ENCODE data around the gene TP63. TPM values are rescaled to one million over a fixed set of nuclear protein-coding genes. Genes with fewer than 3 reads are reported as not detected.

TP63 gene
- total and polyA plus RNA-seq, 2 donors (not counting 3 experiments of a cell fraction or from before 2014, with no cell fraction given), result not detected

- no peak for FAIRE-seq
- dilution Hi-C loops (cut with MboI; ENCODE audit: extremely low pct_ligation_motif_present, low sequenced_read_pairs), result no loop called here
- BruUV-seq (replicated peaks), result no TSS peak
- no peaks in the 10 kb centered on the region for H3K36me3 ChIP-seq (ENCODE audit: control insufficient read depth in 2 of 2, extremely low read depth in 1 of 2, insufficient read depth in 2 of 2, low read length in 2 of 2)
- DNase-seq (ENCODE audit: low read depth, low spot score), result no peak
- no peaks in the 10 kb centered on the region for H3K27me3 ChIP-seq (ENCODE audit: control insufficient read depth in 2 of 2, insufficient read depth in 2 of 2, low read length in 2 of 2)
- CTCF ChIA-PET, result interaction anchor here (1.1 kb wide), 2 partner anchors 36 to 260 kb away, joined by 3 read pairs; no protein-coding TSS in a partner anchor
- no peak overlapping the region for H3K27ac ChIP-seq (ENCODE audit: insufficient read depth, low read depth, low read length)
- TF ChIP-seq POLR2AphosphoS5 (IDR thresholded peaks at IDR 0.05; ENCODE audit: insufficient read depth, low read depth, low read length) (no peak), FOS (IDR thresholded peaks at IDR 0.05; ENCODE audit: borderline replicate concordance, insufficient read depth, low read length) (no peak), CTCF (IDR thresholded peaks at IDR 0.05; ENCODE audit: extremely low read depth in 1 of 2, insufficient read depth in 1 of 2, low read depth in 1 of 2, low read length in 2 of 2) (no peak), MYC (IDR thresholded peaks at IDR 0.05; ENCODE audit: low read depth, low read length) (no peak), GATA2 (IDR thresholded peaks at IDR 0.05; ENCODE audit: insufficient read depth, insufficient read length, low read depth, low read length) (no peak), MAX (IDR thresholded peaks at IDR 0.05; ENCODE audit: insufficient read depth, insufficient read length) (no peak), EZH2 (IDR thresholded peaks at IDR 0.05; ENCODE audit: borderline replicate concordance, low read depth, low read length, severe bottlenecking) (no peak), JUN (IDR thresholded peaks at IDR 0.05; ENCODE audit: borderline replicate concordance, insufficient read depth, insufficient read length, low read depth) (no peak), POLR2A (IDR thresholded peaks at IDR 0.05; ENCODE audit: low read depth, low read length) (no peak)
- no peak overlapping the region for H3K9ac ChIP-seq (replicated peaks; ENCODE audit: extremely low read depth, insufficient read depth, low read length)
- H3K4me2 ChIP-seq (ENCODE audit: insufficient read depth, low read length), result no peak overlapping the region
- intact Hi-C loops (cut with micrococcal nuclease), result loop anchor here (5.0 kb wide), 1 partner anchor 314 kb away; no protein-coding TSS in a partner anchor
- peak overlapping the region; percentile 6 for H2AFZ ChIP-seq (ENCODE audit: low read depth, low read length)
- H3K79me2 ChIP-seq (ENCODE audit: control insufficient read depth, insufficient read depth, low read length), result no peaks in the 10 kb centered on the region
- POLR2A ChIA-PET, result no interaction called here
- no peak overlapping the region for H3K4me3 ChIP-seq (replicated peaks in 1 of 3; ENCODE audit: insufficient read depth in 1 of 3, low read depth in 1 of 3, low read length in 3 of 3)
- no peaks in the 10 kb centered on the region for H3K9me3 ChIP-seq (replicated peaks; ENCODE audit: control insufficient read depth, insufficient read depth, low read length)
- H3K9me1 ChIP-seq (replicated peaks; ENCODE audit: control insufficient read depth, extremely low read depth, insufficient read depth, low read length), result no peaks in the 10 kb centered on the region
- H3K4me1 ChIP-seq (ENCODE audit: control insufficient read depth, extremely low read depth, insufficient read depth, low read length), result peaks cover 15% of the 10 kb centered on the region
- H4K20me1 ChIP-seq (replicated peaks; ENCODE audit: control insufficient read depth, extremely low read depth, insufficient read depth, low read length), result no peaks in the 10 kb centered on the region
These were observed 57.1 kb downstream of the TP63 start for GRCh38 chr3:189688262-189688661.

Measured in endothelial cell of umbilical vein (primary cell).